Measurements from ENCODE around the gene LAMA3. TPM values are rescaled to one million over a fixed set of nuclear protein-coding genes. Genes with fewer than 3 reads are reported as not detected.

LAMA3 gene
- total and polyA plus RNA-seq, 2 experiments from 2014 or later: 3.9 to 4.9 TPM

GRCh38 chr18:23803755-23804154 lies 114.5 kb downstream of the LAMA3 start:
- no peak overlapping the region for H3K4me3 ChIP-seq
- TF ChIP-seq STAT1 (IDR thresholded peaks at IDR 0.05; ENCODE audit: unreplicated experiment) (no peak), EZH2phosphoT487 (IDR thresholded peaks at IDR 0.05; ENCODE audit: unreplicated experiment) (no peak), NANOG (IDR thresholded peaks at IDR 0.05; ENCODE audit: borderline replicate concordance) (no peak), ZNF462 (CRISPR knock-in tag; IDR thresholded peaks at IDR 0.05) (no peak), JUNB (IDR thresholded peaks at IDR 0.05; ENCODE audit: unreplicated experiment) (no peak), ZNF331 (CRISPR knock-in tag; IDR thresholded peaks at IDR 0.05; ENCODE audit: low read depth) (no peak), ZNF114 (CRISPR knock-in tag; IDR thresholded peaks at IDR 0.05) (no peak), CTCF (conservative IDR thresholded peaks at IDR 0.05; ENCODE audit: low read depth in 2 of 2) (no peak), EZH2 (IDR thresholded peaks at IDR 0.05; ENCODE audit: low read depth, unreplicated experiment) (no peak), POLR2AphosphoS5 (IDR thresholded peaks at IDR 0.05; ENCODE audit: low read depth) (no peak), ETS1 (IDR thresholded peaks at IDR 0.05) (no peak), REST (IDR thresholded peaks at IDR 0.05; ENCODE audit: unreplicated experiment) (no peak), CREB1 (CRISPR knock-in tag; IDR thresholded peaks at IDR 0.05; ENCODE audit: low read depth) (no peak)
- no peaks in the 10 kb centered on the region for H3K27me3 Mint-ChIP-seq (ENCODE audit: insufficient read depth, low read depth, poor library complexity)
- H3K9me3 Mint-ChIP-seq: peaks cover 6% of the 10 kb centered on the region; the same call in 1 of the 3 replicates
- ATAC-seq (no peak), DNase-seq (ENCODE audit: low spot score) (no peak)
- H3K4me1 ChIP-seq (ENCODE audit: insufficient read depth): 0 out of 2 replicates have a peak, but pooled peaks cover under 1% of the 10 kb centered on the region
- no peak overlapping the region for H3K27ac Mint-ChIP-seq
- H4K20me1 ChIP-seq (replicated peaks; ENCODE audit: insufficient read depth): no peaks in the 10 kb centered on the region
- H3K27ac ChIP-seq (ENCODE audit: low read depth): no peak overlapping the region
- no peak overlapping the region for H2AFZ ChIP-seq
- H3K9me2 ChIP-seq (ENCODE audit: insufficient read depth): peaks cover 16% of the 10 kb centered on the region; the same call in 1 of the 2 replicates
- H3K79me2 ChIP-seq (replicated peaks; ENCODE audit: insufficient read depth): no peaks in the 10 kb centered on the region
- peaks cover 4% of the 10 kb centered on the region; the same call in 2 of the 3 replicates for H3K4me1 Mint-ChIP-seq
- no peak overlapping the region for H3K4me3 Mint-ChIP-seq
- no peak overlapping the region for H3K4me2 ChIP-seq
- H3K36me3 ChIP-seq (ENCODE audit: insufficient read depth): no peaks in the 10 kb centered on the region
- no peaks in the 10 kb centered on the region for H3K27me3 ChIP-seq (ENCODE audit: insufficient read depth)
- H3F3A ChIP-seq (replicated peaks; ENCODE audit: low read depth): no peaks in the 10 kb centered on the region
- no peaks in the 10 kb centered on the region for H3K36me3 Mint-ChIP-seq (ENCODE audit: low read depth)
